Loucy (cell line): Measurements from ENCODE around the gene LAMC1.

Source experiments
- H2AFZ ChIP-seq: fragments of 200-600 bp; sonication (generic); 2 replicates; pipeline ENCODE4 v1.6.0; 2016; ENCODE audit warnings: antibody characterized with exemption, mild to moderate bottlenecking, low read length, moderate library complexity
- H3F3A ChIP-seq: fragments of 200-600 bp; 2 replicates; pipeline ENCODE4 v1.6.0; 2016; ENCODE audit warnings: antibody characterized with exemption, low read depth, mild to moderate bottlenecking
- H3K27me3 ChIP-seq: fragments of 200-600 bp; sonication (generic); 2 replicates; pipeline ENCODE4 v1.6.1; 2014; ENCODE audit warnings: low read length, mild to moderate bottlenecking; ENCODE audit not compliant: insufficient read depth, poor library complexity, severe bottlenecking
- H3K36me3 ChIP-seq: fragments of 200-600 bp; sonication (generic); 2 replicates; pipeline ENCODE4 v1.6.1; 2016; ENCODE audit warnings: low read length; ENCODE audit not compliant: insufficient read depth
- H3K4me1 ChIP-seq: fragments of 200-600 bp; sonication (generic); 2 replicates; pipeline ENCODE4 v1.5.1; 2014; ENCODE audit warnings: low read length, mild to moderate bottlenecking; ENCODE audit not compliant: insufficient read depth, poor library complexity, severe bottlenecking
- H3K4me2 ChIP-seq: fragments of 200-600 bp; sonication (generic); 2 replicates; pipeline ENCODE4 v1.6.0; 2014; ENCODE audit warnings: antibody characterized with exemption, low read length, low read depth, mild to moderate bottlenecking; ENCODE audit not compliant: poor library complexity, severe bottlenecking
- H3K4me3 ChIP-seq: fragments of 200-600 bp; sonication (generic); 2 replicates; pipeline ENCODE4 v1.5.1; 2014; ENCODE audit warnings: low read length, mild to moderate bottlenecking, mixed read lengths; ENCODE audit not compliant: poor library complexity, severe bottlenecking
- H3K79me2 ChIP-seq: fragments of 200-600 bp; sonication (generic); 2 replicates; pipeline ENCODE4 v1.6.1; 2014; ENCODE audit warnings: low read length; ENCODE audit not compliant: insufficient read depth
- H3K9ac ChIP-seq: fragments of 200-600 bp; sonication (generic); 2 replicates; pipeline ENCODE4 v1.6.0; 2014; ENCODE audit warnings: mild to moderate bottlenecking, low read depth, low read length, moderate library complexity; ENCODE audit not compliant: poor library complexity, severe bottlenecking
- H3K9me2 ChIP-seq: fragments of 200-600 bp; sonication (generic); replicated peaks from 2 replicates; pipeline ENCODE4 v1.6.1; 2016; ENCODE audit warnings: low read depth, low read length, mixed read lengths
- H3K9me3 ChIP-seq: fragments of 200-600 bp; sonication (generic); 2 replicates; pipeline ENCODE4 v1.6.1; 2014; ENCODE audit warnings: mild to moderate bottlenecking, antibody characterized with exemption, low read length, low read depth; ENCODE audit not compliant: insufficient read depth
- H4K20me1 ChIP-seq: fragments of 200-600 bp; sonication (generic); 2 replicates; pipeline ENCODE4 v1.6.0; 2014; ENCODE audit warnings: antibody characterized with exemption, low read length, mild to moderate bottlenecking; ENCODE audit not compliant: insufficient read depth, poor library complexity, severe bottlenecking
- CTCF ChIP-seq: fragments of 200-600 bp; sonication (generic); conservative IDR thresholded peaks from 2 replicates; pipeline ENCODE4 v1.5.1; 2014; ENCODE audit warnings: mild to moderate bottlenecking, antibody characterized with exemption, low read length
- EZH2phosphoT487 ChIP-seq: fragments of 200-600 bp; IDR thresholded peaks from 2 replicates; pipeline ENCODE4 v1.6.1; 2018; ENCODE audit warnings: antibody characterized with exemption, mild to moderate bottlenecking, moderate library complexity, borderline replicate concordance

LAMC1 gene

GRCh38 chr1:183034682-183035081, 11.5 kb downstream of the LAMC1 start:
- Histone ChIP-seq H4K20me1 (no peaks in the 10 kb centered on the region), H3K4me1 (peaks cover 20% of the 10 kb centered on the region), H3K79me2 (no peaks in the 10 kb centered on the region), H3K4me3 (no peak overlapping the region), H2AFZ (no peak overlapping the region), H3K9me2 (no peaks in the 10 kb centered on the region), H3K27me3 (no peaks in the 10 kb centered on the region), H3K4me2 (no peak overlapping the region), H3F3A (no peaks in the 10 kb centered on the region; the same call in 1 of the 2 replicates), H3K36me3 (no peaks in the 10 kb centered on the region), H3K9me3 (no peaks in the 10 kb centered on the region), H3K9ac (no peak overlapping the region)
- TF ChIP-seq EZH2phosphoT487 (no peak), CTCF (no peak)

- Histone ChIP-seq H3K9me2 (no peaks in the 10 kb centered on the region), H3K36me3 (no peaks in the 10 kb centered on the region), H3K9me3 (no peaks in the 10 kb centered on the region), H2AFZ (peak overlapping the region; percentile 53; the same call in 1 of the 2 replicates), H3K79me2 (no peaks in the 10 kb centered on the region), H3K4me1 (peaks cover 45% of the 10 kb centered on the region), H3K27me3 (no peaks in the 10 kb centered on the region), H3K4me2 (no peak overlapping the region), H3F3A (no peaks in the 10 kb centered on the region; the same call in 1 of the 2 replicates), H4K20me1 (no peaks in the 10 kb centered on the region), H3K4me3 (no peak overlapping the region), H3K9ac (no peak overlapping the region)
- no peak for TF ChIP-seq EZH2phosphoT487
- no peak for TF ChIP-seq CTCF
Observed at GRCh38 chr1:183038333-183038866, 15.2 kb downstream of the LAMC1 start.

GRCh38 chr1:183038913-183039312, 15.7 kb downstream of the LAMC1 start:
- H3K4me1 ChIP-seq = peaks cover 43% of the 10 kb centered on the region
- no peaks in the 10 kb centered on the region for H3K79me2 ChIP-seq
- H4K20me1 ChIP-seq = no peaks in the 10 kb centered on the region
- TF ChIP-seq CTCF (no peak), EZH2phosphoT487 (no peak)
- no peak overlapping the region for H3K4me3 ChIP-seq
- no peaks in the 10 kb centered on the region for H3K27me3 ChIP-seq
- no peaks in the 10 kb centered on the region for H3K9me3 ChIP-seq
- H2AFZ ChIP-seq = no peak overlapping the region
- H3F3A ChIP-seq = no peaks in the 10 kb centered on the region; the same call in 1 of the 2 replicates
- H3K9me2 ChIP-seq = no peaks in the 10 kb centered on the region
- no peak overlapping the region for H3K9ac ChIP-seq
- H3K4me2 ChIP-seq = peak overlapping the region; percentile 68
- H3K36me3 ChIP-seq = no peaks in the 10 kb centered on the region
